Astrocyte (in vitro differentiated cells and primary cell): ENCODE measurements around the gene TLK2. TPM values are rescaled to one million over a fixed set of nuclear protein-coding genes. Genes with fewer than 3 reads are reported as not detected.
"Not testable (repeated sequence)": the region's sequence is repeated elsewhere in the genome, so short reads cannot be mapped to it uniquely, and the experiment has no call there.

Experiments
- DNase-seq: peaks from one replicate; pipeline ENCODE4 v3.0.0-alpha.2; 2010; ENCODE audit warnings: low read depth
- FAIRE-seq: peaks from 2 replicates; lab custom pipeline; 2011; peaks lifted over from hg19 to GRCh38; lab: Jason Lieb, UNC
- H2AFZ ChIP-seq: 2 replicates; pipeline ENCODE4 v1.6.0; 2012; ENCODE audit warnings: low read depth, low read length, inconsistent platforms
- H3K27ac ChIP-seq: 2 replicates; pipeline ENCODE4 v1.5.1; 2011; ENCODE audit warnings: low read depth, low read length, inconsistent platforms
- H3K27me3 ChIP-seq: 2 replicates; pipeline ENCODE4 v1.6.0; 2011; ENCODE audit warnings: low read length, inconsistent platforms; ENCODE audit not compliant: insufficient read depth
- H3K36me3 ChIP-seq: 2 replicates; pipeline ENCODE4 v1.5.1; 2011; ENCODE audit warnings: low read length, inconsistent platforms; ENCODE audit not compliant: insufficient read depth
- H3K4me1 ChIP-seq: 2 replicates; pipeline ENCODE4 v1.5.1; 2011; ENCODE audit warnings: low read length, inconsistent platforms; ENCODE audit not compliant: insufficient read depth
- H3K4me2 ChIP-seq: 2 replicates; pipeline ENCODE4 v1.6.0; 2012; ENCODE audit warnings: low read length, inconsistent platforms
- H3K4me3 ChIP-seq: 2 replicates; pipeline ENCODE4 v1.5.1; 2011; ENCODE audit warnings: low read depth, mild to moderate bottlenecking, low read length, inconsistent platforms; ENCODE audit not compliant: insufficient read depth
- H3K79me2 ChIP-seq: 2 replicates; pipeline ENCODE4 v1.6.0; 2012; ENCODE audit warnings: mild to moderate bottlenecking, low read length, inconsistent platforms; ENCODE audit not compliant: insufficient read depth
- H3K9ac ChIP-seq: 2 replicates; pipeline ENCODE4 v1.6.0; 2012; ENCODE audit warnings: mild to moderate bottlenecking, low read length, inconsistent platforms
- H3K9me3 ChIP-seq: 2 replicates; pipeline ENCODE4 v1.5.1; 2012; ENCODE audit warnings: low read depth, mild to moderate bottlenecking, low read length, inconsistent platforms; ENCODE audit not compliant: insufficient read depth
- H4K20me1 ChIP-seq: 2 replicates; pipeline ENCODE4 v1.6.0; 2012; ENCODE audit warnings: low read length, inconsistent platforms; ENCODE audit not compliant: insufficient read depth
- H3K27ac Mint-ChIP-seq: one replicate; pipeline ENCODE4 v1.8.0; 2021; ENCODE audit warnings: mild to moderate bottlenecking, mixed read lengths; ENCODE audit not compliant: unreplicated experiment
- H3K27me3 Mint-ChIP-seq: one replicate; pipeline ENCODE4 v1.8.0; 2021; ENCODE audit warnings: low read depth, mixed read lengths; ENCODE audit not compliant: unreplicated experiment
- H3K36me3 Mint-ChIP-seq: one replicate; pipeline ENCODE4 v1.8.0; 2021; ENCODE audit warnings: low read depth, mixed read lengths; ENCODE audit not compliant: unreplicated experiment
- H3K4me1 Mint-ChIP-seq: one replicate; pipeline ENCODE4 v1.8.0; 2021; ENCODE audit warnings: low read depth, mixed read lengths; ENCODE audit not compliant: unreplicated experiment
- H3K4me3 Mint-ChIP-seq: one replicate; pipeline ENCODE4 v1.8.0; 2021; ENCODE audit warnings: mild to moderate bottlenecking, moderate library complexity, mixed read lengths; ENCODE audit not compliant: unreplicated experiment
- H3K9me3 Mint-ChIP-seq: one replicate; pipeline ENCODE4 v1.8.0; 2021; ENCODE audit warnings: mild to moderate bottlenecking, mixed read lengths; ENCODE audit not compliant: unreplicated experiment
- total RNA-seq: library from RNA; stranded (reverse); gene quantifications from 2 replicates; pipeline ENCODE4 v1.2.1, GENCODE V29; 2021

Gene TLK2
- total RNA-seq, 1 donor from 2014 or later = 53.0 TPM

DNA sequence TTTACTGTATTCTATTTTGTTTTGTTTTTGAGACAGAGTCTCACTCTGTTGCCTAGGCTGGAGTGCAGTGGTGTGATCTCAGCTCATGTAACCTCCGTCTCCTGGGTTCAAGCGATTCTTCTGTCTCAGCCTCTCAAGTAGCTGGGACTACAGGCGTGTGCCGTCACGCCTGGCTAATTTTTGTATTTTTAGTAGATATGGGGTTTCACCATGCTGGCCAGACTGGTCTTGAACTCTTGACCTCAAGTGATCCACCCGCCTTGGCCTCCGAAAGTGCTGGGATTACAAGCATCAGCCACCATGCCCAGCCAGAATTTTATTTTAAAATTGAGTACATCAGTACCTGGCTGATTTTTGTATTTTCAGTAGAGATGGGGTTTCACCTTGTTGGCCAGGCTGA, 15.4 kb downstream of the TLK2 start:
- H3K27me3 ChIP-seq, H3K9me3 Mint-ChIP-seq, H3K36me3 Mint-ChIP-seq, H3K36me3 ChIP-seq, H3K9me3 ChIP-seq, H3K27ac Mint-ChIP-seq, H3K4me3 Mint-ChIP-seq, DNase-seq, FAIRE-seq, H3K4me2 ChIP-seq, H3K4me1 Mint-ChIP-seq, H3K27ac ChIP-seq, H2AFZ ChIP-seq, H3K4me3 ChIP-seq, H3K27me3 Mint-ChIP-seq, H3K9ac ChIP-seq, H3K4me1 ChIP-seq: not testable (repeated sequence)
- peaks cover 64% of the 10 kb centered on the region for H4K20me1 ChIP-seq
- H3K79me2 ChIP-seq = peaks cover 91% of the 10 kb centered on the region

- H4K20me1 ChIP-seq = peaks cover 57% of the 10 kb centered on the region
Measured at GRCh38 chr17:62496344-62496743, 17.7 kb downstream of the TLK2 start.

DNA sequence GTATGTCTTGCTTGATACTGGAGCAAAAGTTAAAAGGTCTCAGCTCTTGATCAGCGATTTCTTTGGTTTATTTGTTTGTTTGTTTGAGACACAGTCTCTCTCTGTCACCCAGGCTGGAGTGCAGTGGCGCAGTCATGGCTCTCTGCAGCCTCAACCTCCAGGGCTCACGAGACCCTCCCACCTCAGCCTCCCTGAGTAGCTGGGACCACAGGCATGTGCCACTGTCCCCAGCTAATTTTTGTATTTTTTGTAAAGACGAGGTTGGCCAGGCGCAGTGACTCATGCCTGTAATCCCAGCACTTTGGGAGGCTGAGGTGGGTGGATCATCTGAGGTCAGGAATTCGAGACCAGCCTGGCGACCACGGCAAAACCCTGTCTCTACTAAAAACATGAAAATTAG, 20.2 kb downstream of the TLK2 start:
- H3K9me3 ChIP-seq, FAIRE-seq, H3K4me1 ChIP-seq, H3K4me2 ChIP-seq, H3K9me3 Mint-ChIP-seq, H3K4me3 ChIP-seq, H3K27me3 ChIP-seq, H3K36me3 ChIP-seq, DNase-seq, H3K27me3 Mint-ChIP-seq, H3K36me3 Mint-ChIP-seq, H2AFZ ChIP-seq, H3K4me1 Mint-ChIP-seq, H3K9ac ChIP-seq, H3K27ac ChIP-seq: not testable (repeated sequence)
- Histone ChIP-seq H4K20me1 (peaks cover 42% of the 10 kb centered on the region), H3K79me2 (peaks cover 80% of the 10 kb centered on the region)
- Mint-ChIP-seq H3K27ac (peak overlapping the region; percentile 92), H3K4me3 (peak overlapping the region; percentile 67)

More at GRCh38 chr17:62496344-62496743, 17.7 kb downstream of the TLK2 start:
- H3K4me3 Mint-ChIP-seq, H3K27ac ChIP-seq, H3K27me3 ChIP-seq, FAIRE-seq, H3K4me2 ChIP-seq, H3K4me1 ChIP-seq, H3K9me3 Mint-ChIP-seq, H3K36me3 ChIP-seq, H3K27ac Mint-ChIP-seq, H3K9ac ChIP-seq, H3K27me3 Mint-ChIP-seq, H3K36me3 Mint-ChIP-seq, H3K4me1 Mint-ChIP-seq, DNase-seq, H2AFZ ChIP-seq, H3K9me3 ChIP-seq, H3K4me3 ChIP-seq: not testable (repeated sequence)
- peaks cover 84% of the 10 kb centered on the region for H3K79me2 ChIP-seq

- H3K4me1 Mint-ChIP-seq, H3K27me3 Mint-ChIP-seq, H3K4me3 Mint-ChIP-seq, H3K9ac ChIP-seq, DNase-seq, H3K27me3 ChIP-seq, H2AFZ ChIP-seq, H3K27ac Mint-ChIP-seq, H3K9me3 ChIP-seq, H3K27ac ChIP-seq, H3K36me3 Mint-ChIP-seq, H3K36me3 ChIP-seq, H3K9me3 Mint-ChIP-seq, H3K4me1 ChIP-seq, H3K4me3 ChIP-seq, H3K4me2 ChIP-seq: not testable (repeated sequence)
- peak; percentile 20 for FAIRE-seq
- peaks cover 37% of the 10 kb centered on the region for H4K20me1 ChIP-seq
- peaks cover 86% of the 10 kb centered on the region for H3K79me2 ChIP-seq
Measured at GRCh38 chr17:62500463-62500862, 21.8 kb downstream of the TLK2 start.

DNA sequence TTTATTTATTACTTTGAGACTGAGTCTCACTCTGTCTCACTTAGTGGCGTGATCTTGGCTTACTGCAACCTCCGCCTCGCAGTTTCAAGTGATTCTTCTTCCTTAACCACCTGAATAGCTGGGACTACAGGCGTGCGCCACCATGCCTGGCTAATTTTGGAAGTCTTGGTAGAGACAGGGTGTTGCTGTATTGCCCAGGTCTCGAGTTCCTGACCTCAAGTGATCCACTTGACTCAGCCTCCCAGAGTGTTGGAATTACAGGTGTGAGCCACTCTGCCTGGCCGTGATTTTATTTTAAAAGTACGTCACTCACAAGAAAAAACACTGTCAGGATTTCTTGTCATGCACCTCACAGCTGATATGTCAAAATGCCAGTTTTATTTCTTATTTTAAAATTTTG, 26.2 kb downstream of the TLK2 start:
- H2AFZ ChIP-seq, FAIRE-seq, H3K9ac ChIP-seq, H3K4me1 ChIP-seq, H3K9me3 Mint-ChIP-seq, H3K9me3 ChIP-seq, H3K4me3 ChIP-seq, H3K36me3 Mint-ChIP-seq, DNase-seq, H3K27me3 Mint-ChIP-seq, H3K27ac ChIP-seq, H3K36me3 ChIP-seq, H3K27me3 ChIP-seq, H3K27ac Mint-ChIP-seq, H3K4me3 Mint-ChIP-seq, H3K4me2 ChIP-seq: not testable (repeated sequence)
- peaks cover 28% of the 10 kb centered on the region for H4K20me1 ChIP-seq
- peaks cover 80% of the 10 kb centered on the region for H3K79me2 ChIP-seq
- peaks cover 15% of the 10 kb centered on the region for H3K4me1 Mint-ChIP-seq

- peaks cover 12% of the 10 kb centered on the region for H3K4me1 Mint-ChIP-seq
- DNase-seq = peak; percentile 2
- Histone ChIP-seq H4K20me1 (peaks cover 36% of the 10 kb centered on the region), H3K79me2 (peaks cover 87% of the 10 kb centered on the region)
- H3K36me3 Mint-ChIP-seq, H3K4me1 ChIP-seq, H3K36me3 ChIP-seq, H3K4me3 Mint-ChIP-seq, H3K27ac ChIP-seq, H3K9me3 ChIP-seq, H2AFZ ChIP-seq, H3K27me3 ChIP-seq, FAIRE-seq, H3K9me3 Mint-ChIP-seq, H3K4me2 ChIP-seq, H3K27me3 Mint-ChIP-seq, H3K4me3 ChIP-seq, H3K9ac ChIP-seq: not testable (repeated sequence)
- peak overlapping the region; percentile 36 for H3K27ac Mint-ChIP-seq
Measured at GRCh38 chr17:62507191-62507836, 28.7 kb downstream of the TLK2 start.
